ENCODE results near the gene SLCO3A1.

DNA sequence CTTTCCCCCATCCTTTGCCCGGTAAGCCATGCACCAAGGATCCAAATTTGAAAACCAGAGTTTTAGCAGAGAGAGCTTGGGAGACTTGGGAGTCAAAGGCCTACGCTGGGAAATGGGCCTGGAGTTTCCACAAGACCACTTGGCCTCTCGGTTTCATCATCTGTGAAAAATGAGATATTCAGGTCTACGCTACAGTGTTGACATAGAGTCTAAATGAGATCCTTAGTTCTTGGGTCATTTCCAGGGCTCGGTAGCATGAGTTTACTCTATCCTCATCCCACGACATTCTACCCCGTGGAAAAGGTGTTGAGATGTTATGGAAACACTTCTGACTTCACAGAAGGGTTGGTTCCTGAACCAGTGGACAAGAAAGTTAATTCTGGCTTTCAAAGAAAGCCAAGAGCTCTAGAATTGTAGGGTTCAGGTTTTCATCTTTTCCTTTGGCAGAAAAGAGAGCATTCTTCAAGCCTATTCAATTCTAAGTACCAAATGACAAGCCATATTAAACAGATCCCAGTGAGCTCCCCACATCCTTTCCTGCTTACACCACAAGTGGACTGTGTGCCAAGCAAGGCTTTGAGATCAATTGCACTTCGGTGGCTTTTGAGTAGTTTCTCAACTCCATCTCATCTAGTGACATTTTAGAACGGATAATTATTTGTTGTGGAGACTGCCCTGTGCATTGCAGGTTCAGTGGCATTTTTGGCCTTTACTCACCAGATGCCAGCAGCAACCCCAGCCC lies 219.7 kb downstream of the SLCO3A1 start:
- TF ChIP-seq EZH2 (IDR thresholded peaks at IDR 0.05; ENCODE audit: insufficient read depth, poor library complexity, severe bottlenecking), result no peak
- TF ChIP-seq EZH2phosphoT487 (IDR thresholded peaks at IDR 0.05; ENCODE audit: insufficient read depth, low read depth), result no peak

Measured in GM23248 (cell line).